GM15510 (cell line): Measurements from ENCODE around the gene SIRT5.

ENCODE experiments used
- POLR2A ChIP-seq: IDR thresholded peaks from 3 replicates; pipeline ENCODE4 v1.6.1; 2011; ENCODE audit warnings: borderline replicate concordance; ENCODE audit not compliant: insufficient read length; ENCODE audit errors: extremely low read depth

Gene SIRT5

GRCh38 chr6:13635948-13636658, 61.7 kb downstream of the SIRT5 start:
- no peak for TF ChIP-seq POLR2A

- TF ChIP-seq POLR2A, result no peak
Measured at GRCh38 chr6:13638014-13638413, 63.6 kb downstream of the SIRT5 start.

GRCh38 chr6:13638626-13639025, 64.2 kb downstream of the SIRT5 start:
- no peak for TF ChIP-seq POLR2A

GRCh38 chr6:13641315-13641714, 66.9 kb downstream of the SIRT5 start:
- TF ChIP-seq POLR2A, result no peak

- no peak for TF ChIP-seq POLR2A
Measured at GRCh38 chr6:13643125-13643524, 68.7 kb downstream of the SIRT5 start.

GRCh38 chr6:13648850-13649249, 74.4 kb downstream of the SIRT5 start:
- no peak for TF ChIP-seq POLR2A

- TF ChIP-seq POLR2A, result no peak
Measured at GRCh38 chr6:13649393-13649792, 75.0 kb downstream of the SIRT5 start.

GRCh38 chr6:13653296-13653695, 78.9 kb downstream of the SIRT5 start:
- no peak for TF ChIP-seq POLR2A

GRCh38 chr6:13654496-13654895, 80.1 kb downstream of the SIRT5 start:
- no peak for TF ChIP-seq POLR2A

GRCh38 chr6:13655700-13656099, 81.3 kb downstream of the SIRT5 start:
- TF ChIP-seq POLR2A, result no peak

- no peak for TF ChIP-seq POLR2A
Measured at GRCh38 chr6:13660273-13660672, 85.9 kb downstream of the SIRT5 start.

- no peak for TF ChIP-seq POLR2A
Measured at GRCh38 chr6:13660893-13661292, 86.5 kb downstream of the SIRT5 start.

- no peak for TF ChIP-seq POLR2A
Measured at GRCh38 chr6:13661647-13662046, 87.2 kb downstream of the SIRT5 start.

- TF ChIP-seq POLR2A, result no peak
Measured at GRCh38 chr6:13662651-13663334, 88.4 kb downstream of the SIRT5 start.

GRCh38 chr6:13663986-13664385, 89.6 kb downstream of the SIRT5 start:
- TF ChIP-seq POLR2A, result no peak
